GM20000 (cell line): ENCODE data around the gene IKZF2.

ENCODE experiments used
- DNase-seq: peaks from one replicate; pipeline ENCODE4 v3.0.0; 2012; ENCODE audit warnings: low spot score
- TF ChIP-seq, protein P1 (sequence below): IDR thresholded peaks from 2 replicates; pipeline ENCODE4 v1.5.1; 2012; ENCODE audit warnings: mild to moderate bottlenecking, control low read depth; ENCODE audit errors: extremely low read depth, missing control alignments

Gene IKZF2

DNA sequence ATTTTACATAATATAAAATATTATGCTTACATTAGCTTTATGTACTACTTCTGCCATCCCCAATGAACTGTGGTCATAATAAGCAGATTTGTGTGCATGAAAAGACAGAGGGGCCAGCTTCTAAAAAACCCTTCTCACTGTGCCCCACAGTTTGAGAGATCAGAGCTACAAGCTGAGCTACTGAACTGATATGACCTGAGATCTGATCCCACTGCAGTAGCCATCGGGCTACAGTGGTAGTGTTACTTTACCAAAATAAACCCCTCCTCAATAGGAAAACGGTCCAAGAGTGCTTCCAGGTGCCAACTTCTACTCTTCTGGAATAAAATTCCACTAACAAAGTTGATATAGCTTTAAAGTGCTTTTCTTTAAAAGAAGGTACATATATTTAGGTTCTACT lies 43.1 kb downstream of the IKZF2 start:
- TF ChIP-seq, protein P1, sequence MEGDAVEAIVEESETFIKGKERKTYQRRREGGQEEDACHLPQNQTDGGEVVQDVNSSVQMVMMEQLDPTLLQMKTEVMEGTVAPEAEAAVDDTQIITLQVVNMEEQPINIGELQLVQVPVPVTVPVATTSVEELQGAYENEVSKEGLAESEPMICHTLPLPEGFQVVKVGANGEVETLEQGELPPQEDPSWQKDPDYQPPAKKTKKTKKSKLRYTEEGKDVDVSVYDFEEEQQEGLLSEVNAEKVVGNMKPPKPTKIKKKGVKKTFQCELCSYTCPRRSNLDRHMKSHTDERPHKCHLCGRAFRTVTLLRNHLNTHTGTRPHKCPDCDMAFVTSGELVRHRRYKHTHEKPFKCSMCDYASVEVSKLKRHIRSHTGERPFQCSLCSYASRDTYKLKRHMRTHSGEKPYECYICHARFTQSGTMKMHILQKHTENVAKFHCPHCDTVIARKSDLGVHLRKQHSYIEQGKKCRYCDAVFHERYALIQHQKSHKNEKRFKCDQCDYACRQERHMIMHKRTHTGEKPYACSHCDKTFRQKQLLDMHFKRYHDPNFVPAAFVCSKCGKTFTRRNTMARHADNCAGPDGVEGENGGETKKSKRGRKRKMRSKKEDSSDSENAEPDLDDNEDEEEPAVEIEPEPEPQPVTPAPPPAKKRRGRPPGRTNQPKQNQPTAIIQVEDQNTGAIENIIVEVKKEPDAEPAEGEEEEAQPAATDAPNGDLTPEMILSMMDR = no peak
- no peak for DNase-seq

DNA sequence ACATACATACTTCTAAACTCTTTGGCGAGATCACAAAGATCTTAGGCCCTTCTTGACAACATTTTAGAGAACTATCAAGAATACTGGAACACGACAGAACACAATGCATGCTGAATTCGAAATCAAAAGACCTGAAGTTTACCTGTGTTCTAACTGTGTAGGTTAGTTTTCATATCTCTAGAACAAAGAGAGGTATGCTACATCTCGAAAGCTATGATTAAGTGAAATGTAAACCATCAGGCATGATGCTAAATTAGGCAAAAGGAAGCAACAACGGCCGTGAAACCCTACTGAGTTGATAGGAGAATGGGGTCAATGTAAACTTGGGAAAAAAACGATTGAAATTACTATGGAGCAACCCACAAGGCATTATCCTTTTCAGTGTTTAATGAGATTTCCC lies 43.7 kb downstream of the IKZF2 start:
- no peak for DNase-seq
- TF ChIP-seq, protein P1 = no peak

DNA sequence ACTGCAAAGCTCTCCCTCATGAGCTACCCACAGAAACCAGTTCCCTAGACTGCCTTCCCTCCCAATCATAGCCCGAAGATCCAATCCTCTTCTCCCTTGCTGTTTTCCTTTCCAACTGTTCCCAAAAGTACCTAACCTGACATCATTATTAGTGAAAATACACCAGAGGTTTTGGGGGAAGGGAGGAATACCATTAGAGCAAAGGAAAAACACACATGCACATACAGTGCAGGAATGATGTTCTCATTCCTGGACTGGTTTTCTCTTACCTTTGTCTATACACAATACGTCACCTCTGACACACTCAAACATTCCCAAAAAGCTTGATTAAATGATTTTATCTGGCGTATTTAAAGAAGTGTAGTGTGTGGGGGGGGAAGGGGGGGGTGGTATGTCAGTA lies 46.2 kb downstream of the IKZF2 start:
- TF ChIP-seq, protein P1 = no peak
- no peak for DNase-seq

DNA sequence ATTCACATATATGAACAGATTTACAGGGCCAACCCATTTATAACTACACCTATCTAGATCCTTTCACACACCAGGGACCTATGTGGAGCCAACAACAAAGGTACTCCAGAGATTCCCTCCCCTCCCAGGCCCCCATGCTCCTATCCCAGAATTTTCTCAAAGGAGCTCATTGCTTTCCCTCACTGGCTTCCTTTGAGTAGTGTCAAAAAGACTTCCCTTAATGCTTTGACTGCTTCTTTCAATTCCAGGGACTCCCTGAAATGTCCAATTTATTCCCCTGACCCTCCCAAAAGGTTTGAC lies 46.6 kb downstream of the IKZF2 start:
- DNase-seq = no peak
- TF ChIP-seq, protein P1 = no peak

DNA sequence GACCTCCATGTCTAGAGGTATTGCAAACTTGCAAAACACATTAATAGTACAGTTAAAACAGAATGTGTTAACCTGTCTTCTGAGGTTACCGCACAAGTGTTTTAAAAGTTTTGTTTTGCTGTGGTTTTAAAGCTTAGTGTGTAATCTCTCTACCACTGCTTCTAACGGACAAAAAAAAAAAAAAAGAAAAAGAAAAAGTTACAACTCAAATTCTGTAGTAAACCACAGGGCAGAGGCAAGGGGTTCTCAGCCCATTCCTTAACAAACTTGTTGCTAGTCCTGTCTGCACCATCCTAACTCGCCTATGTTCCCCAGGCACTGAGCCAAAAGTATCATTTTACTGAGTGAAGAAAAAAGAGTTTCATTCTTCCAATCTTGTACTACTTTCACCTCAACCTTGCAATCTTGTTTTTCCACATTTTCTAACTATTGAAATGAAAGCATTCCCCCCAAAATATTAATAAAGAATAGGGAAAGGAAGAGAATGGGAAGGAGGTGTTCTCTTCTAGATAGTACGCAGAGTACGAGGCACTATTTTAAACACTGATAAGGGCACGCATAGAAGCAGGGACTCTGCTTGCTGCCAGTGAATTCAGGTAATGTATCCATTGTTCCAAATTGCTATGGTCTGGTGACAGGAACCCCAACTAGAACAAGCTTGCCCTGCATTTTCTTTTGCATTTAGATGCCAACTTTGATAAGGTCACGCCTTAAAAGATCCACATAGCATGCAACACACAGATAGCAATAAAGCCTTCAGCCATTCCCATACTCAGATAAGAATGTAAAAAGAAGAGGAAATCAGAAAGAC lies 47.1 kb downstream of the IKZF2 start:
- no peak for DNase-seq

DNA sequence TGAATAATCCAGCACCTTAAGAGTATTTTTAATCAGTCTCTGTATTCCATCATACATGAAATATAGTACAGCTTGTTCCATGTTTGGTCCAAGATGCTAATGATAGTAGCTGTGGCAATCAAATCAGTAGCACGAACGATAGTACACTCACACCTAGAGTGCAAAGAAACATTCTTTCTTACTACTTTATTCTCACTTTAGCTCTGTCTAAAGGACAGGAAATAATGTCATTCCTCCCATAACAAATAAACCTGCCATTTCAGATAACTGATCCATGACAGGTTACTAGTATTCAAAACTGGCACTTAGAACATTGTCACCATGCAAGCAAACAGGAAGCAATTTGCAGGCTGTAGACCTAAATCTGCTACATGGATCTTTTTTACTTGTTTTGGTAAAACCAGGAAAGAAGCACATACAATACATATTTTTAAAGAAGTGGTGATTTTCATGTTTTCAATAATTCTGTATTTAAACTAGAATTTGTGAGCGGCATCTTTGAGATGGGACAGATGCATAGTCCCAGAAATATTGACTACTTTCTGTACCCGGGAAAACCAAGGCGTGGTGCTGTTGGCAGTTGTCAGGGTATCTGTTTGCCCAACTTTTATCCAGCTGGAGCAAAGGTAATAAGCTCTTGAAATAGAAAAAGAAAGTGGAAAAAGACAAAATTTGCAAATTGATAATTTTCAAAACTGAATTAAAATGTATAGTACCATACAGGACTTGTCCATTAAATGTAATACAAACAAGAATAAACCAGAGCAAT lies 49.5 kb downstream of the IKZF2 start:
- DNase-seq = no peak
- TF ChIP-seq, protein P1 = no peak

More for the DNA sequence above, 47.1 kb downstream of the IKZF2 start:
- TF ChIP-seq, protein P1 = no peak

DNA sequence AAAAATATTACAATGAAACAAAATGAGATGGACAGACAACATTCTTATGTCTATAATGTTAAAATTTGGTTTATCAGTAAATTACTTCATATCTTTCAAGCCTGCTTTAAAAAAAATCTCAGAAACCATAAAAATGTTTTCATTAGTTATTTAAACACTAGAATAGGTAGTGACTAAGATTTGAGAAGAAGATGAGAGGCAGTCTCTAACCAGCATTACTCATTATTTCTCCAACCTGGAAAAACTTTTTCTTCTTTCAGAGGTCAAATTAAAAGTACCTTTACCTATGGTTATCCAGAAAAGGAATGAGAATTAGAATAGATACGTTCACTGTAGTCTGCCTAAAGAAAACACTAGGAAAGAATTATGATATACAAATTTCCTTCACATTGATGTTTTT lies 50.3 kb downstream of the IKZF2 start:
- TF ChIP-seq, protein P1 = no peak
- DNase-seq = no peak
